K562 (cell line): Measurements from ENCODE around the gene COL11A2. TPM values are rescaled to one million over a fixed set of nuclear protein-coding genes. Genes with fewer than 3 reads are reported as not detected.

Experiments used
- ATAC-seq: fragments of 200-7000 bp; cut with Tn5 transposase; 3 replicates; pipeline ENCODE4 v1.9.1; 2020; ENCODE audit warnings: moderate library complexity
- BruUV-seq: library from RNA; stranded (reverse); fragments of 400-500 nt; replicated peaks from 2 replicates; lab custom pipeline; 2021; lab: Mats Ljungman, UMichigan
- CTCF ChIA-PET: fragments of 300-600 bp; formaldehyde crosslinking; extraction: SDS; loops from one replicate; lab custom pipeline; 2021; ENCODE audit warnings: low intra/inter-chr PET ratio; lab: Yijun Ruan, JAX
- POLR2A ChIA-PET: fragments of 300-600, 350-650 bp; sonication (Branson Sonifier 250); formaldehyde crosslinking; extraction: SDS; loops from one replicate; lab custom pipeline; 2021; ENCODE audit warnings: antibody characterized with exemption, inconsistent platforms; lab: Yijun Ruan, JAX
- DNase-seq, 4 experiments: peaks; one replicate each; pipeline versions ENCODE4 v3.0.0 to v3.0.0-alpha.2; 2011 to 2018; ENCODE audit warnings: low spot score in 3 of 4, mixed read lengths in 3 of 4; ENCODE audit errors: extremely low read depth in 1 of 4
- FAIRE-seq: peaks from 2 replicates; lab custom pipeline; 2011; peaks lifted over from hg19 to GRCh38; lab: Jason Lieb, UNC
- H2AFZ ChIP-seq: 2 replicates; pipeline ENCODE4 v1.6.0; 2011; ENCODE audit warnings: low read depth, low read length, control low read depth, inconsistent platforms
- H3K27ac ChIP-seq: fragments of 200-600 bp; 3 replicates; pipeline ENCODE4 v1.8.0; 2011; ENCODE audit warnings: low read depth, mild to moderate bottlenecking, control low read depth, inconsistent platforms, low read length, moderate library complexity, mixed read lengths; ENCODE audit errors: extremely low read depth
- H3K27me3 ChIP-seq, 2 experiments: fragments of 300-600 bp in 1 of 2; 2 replicates in 1 of 2; 3 replicates in 1 of 2; pipeline versions ENCODE4 v1.6.0 to v1.8.0; 2011; ENCODE audit warnings: inconsistent platforms in 2 of 2, low read length in 2 of 2, mild to moderate bottlenecking in 1 of 2, mixed read lengths in 1 of 2, moderate library complexity in 1 of 2; ENCODE audit not compliant: control insufficient read depth in 2 of 2, insufficient read depth in 2 of 2
- H3K36me3 ChIP-seq: fragments of 300-600 bp; 3 replicates; pipeline ENCODE4 v1.8.0; 2011; ENCODE audit warnings: mild to moderate bottlenecking, low read length, inconsistent platforms; ENCODE audit not compliant: control insufficient read depth, insufficient read depth
- H3K4me1 ChIP-seq, 2 experiments: fragments of 200-600 bp in 1 of 2; replicated peaks in 1 of 2; 2 replicates in 1 of 2; 3 replicates in 1 of 2; pipeline versions ENCODE4 v1.5.1 to v1.8.0; 2011; ENCODE audit warnings: inconsistent platforms in 2 of 2, low read length in 2 of 2, mild to moderate bottlenecking in 1 of 2, mixed read lengths in 1 of 2, moderate library complexity in 1 of 2; ENCODE audit not compliant: control insufficient read depth in 2 of 2, insufficient read depth in 2 of 2
- H3K4me2 ChIP-seq: 2 replicates; pipeline ENCODE4 v1.6.1; 2011; ENCODE audit warnings: low read length, control low read depth, inconsistent platforms, mixed read lengths; ENCODE audit not compliant: insufficient read depth
- H3K4me3 ChIP-seq: fragments of 200-600 bp; sonication (generic), shearing (Covaris generic); 2 replicates; pipeline ENCODE4 v1.5.1; 2016; ENCODE audit warnings: control low read depth, inconsistent platforms
- H3K79me2 ChIP-seq: fragments of 200-600 bp; 3 replicates; pipeline ENCODE4 v1.8.0; 2011; ENCODE audit warnings: low read length, inconsistent platforms; ENCODE audit not compliant: control insufficient read depth, insufficient read depth
- H3K9ac ChIP-seq, 2 experiments: 2 replicates each; pipeline versions ENCODE4 v1.6.0 to v1.6.1; 2011; ENCODE audit warnings: low read depth in 2 of 2, low read length in 2 of 2, control low read depth in 1 of 2, inconsistent platforms in 1 of 2, mild to moderate bottlenecking in 1 of 2, mixed read lengths in 1 of 2; ENCODE audit not compliant: insufficient read depth in 1 of 2
- H3K9me1 ChIP-seq: one replicate; pipeline ENCODE4 v1.6.0; 2011; ENCODE audit warnings: inconsistent platforms, mild to moderate bottlenecking, low read length, moderate library complexity; ENCODE audit not compliant: control insufficient read depth, insufficient read depth
- H3K9me3 ChIP-seq: replicated peaks from 2 replicates; pipeline ENCODE4 v1.5.1; 2011; ENCODE audit warnings: low read depth, low read length, inconsistent platforms; ENCODE audit not compliant: control insufficient read depth, insufficient read depth
- H4K20me1 ChIP-seq: replicated peaks from 2 replicates; pipeline ENCODE4 v1.6.1; 2011; ENCODE audit warnings: low read length, inconsistent platforms, mixed read lengths; ENCODE audit not compliant: control insufficient read depth, insufficient read depth
- CBX5 ChIP-seq: IDR thresholded peaks from 2 replicates; pipeline ENCODE4 v1.6.1; 2014; ENCODE audit warnings: low read depth, borderline replicate concordance
- CHAMP1 ChIP-seq: fragments of 450-650 bp; IDR thresholded peaks from 2 replicates; pipeline ENCODE4 v1.6.1; 2016; ENCODE audit warnings: mild to moderate bottlenecking
- DACH1 ChIP-seq: fragments of 450-650 bp; IDR thresholded peaks from 2 replicates; pipeline ENCODE4 v1.6.1; 2018; ENCODE audit not compliant: partially characterized antibody
- GTF2F1 ChIP-seq: IDR thresholded peaks from 2 replicates; pipeline ENCODE4 v1.6.1; 2011; ENCODE audit warnings: low read depth, low read length, improper control_type of control experiment
- ILK ChIP-seq: fragments of 450-650 bp; IDR thresholded peaks from 2 replicates; pipeline ENCODE4 v1.6.1; 2016; ENCODE audit warnings: missing genetic modification characterization, low read depth, mild to moderate bottlenecking, missing compliant biosample characterization, moderate library complexity, borderline replicate concordance
- RBM14 ChIP-seq: fragments of 200-400 bp; formaldehyde crosslinking; IDR thresholded peaks from 2 replicates; pipeline ENCODE4 v1.6.1; 2018; ENCODE audit warnings: low read depth, mild to moderate bottlenecking, low read length, moderate library complexity, borderline replicate concordance; ENCODE audit not compliant: insufficient read depth
- RCOR1 ChIP-seq, 2 experiments: IDR thresholded peaks; 2 replicates each; pipeline ENCODE4 v1.6.1; 2012; ENCODE audit warnings: low read depth in 2 of 2, low read length in 2 of 2, borderline replicate concordance in 1 of 2, improper control_type of control experiment in 1 of 2
- ZNF609 ChIP-seq: sonication (generic); formaldehyde crosslinking; IDR thresholded peaks from 2 replicates; pipeline ENCODE4 v1.8.1; 2023; ENCODE audit warnings: missing genetic modification reagents, mild to moderate bottlenecking, borderline replicate concordance
- WGBS: fragments of 100-300 bp; shearing (Covaris generic); methylation state at CpG from one replicate; pipeline ENCODE4 v1.1.6; 2016; ENCODE audit warnings: low coverage, mixed read lengths; ENCODE audit not compliant: insufficient coverage; ENCODE audit errors: missing lambda C conversion rate; 5-methylcytosine and 5-hydroxymethylcytosine counted together
- in situ Hi-C: fragments of 300-500 bp; cut with MboI; formaldehyde crosslinking; loops from 4 replicates; pipeline ENCODE4 v1.15.0; 2018; ENCODE audit warnings: inconsistent platforms, mixed read lengths
- intact Hi-C: fragments of 100-400 bp; cut with micrococcal nuclease; formaldehyde crosslinking; loops from 2 replicates; pipeline ENCODE4 v1.14.2; 2022
- polyA plus RNA-seq, 8 experiments: library from polyadenylated mRNA; depleted of rRNA in 4 of 8; stranded (reverse) in 5 of 8; unstranded in 3 of 8; fragments of >200 nt; fragmentation: Nextera tagmentation in 2 of 8; fragmentation: Illumina TruSeq in 1 of 8; extraction: Ambion mirVana in 2 of 8; extraction: Trizol in 1 of 8; gene quantifications; 2 replicates each; pipeline versions ENCODE4 v1.2.1 to v1.2.3, GENCODE V29; 2011 to 2014; ENCODE audit warnings: inconsistent platforms in 1 of 8, missing spikeins in 1 of 8
- total RNA-seq, 7 experiments: library from RNA; depleted of rRNA in 6 of 7; stranded (reverse); fragments of >200 nt in 6 of 7; fragmentation: Illumina TruSeq in 2 of 7; extraction: Trizol in 2 of 7; gene quantifications; 2 replicates each; pipeline versions ENCODE4 v1.2.1 to v1.2.3, GENCODE V29; 2011 to 2021; ENCODE audit warnings: low replicate concordance in 1 of 7
- TF ChIP-seq, protein P1 (sequence below): fragments of 150-350 bp; IDR thresholded peaks from 2 replicates; pipeline ENCODE4 v1.6.1; 2014; ENCODE audit warnings: low read depth, mild to moderate bottlenecking, low read length, borderline replicate concordance

The COL11A2 gene
- total and polyA plus RNA-seq, 9 of the 15 experiments (the other 6 are each of a cell fraction or from before 2014, with no cell fraction given) = 0.04 to 0.35 (median 0.09) TPM; not detected in 1

DNA sequence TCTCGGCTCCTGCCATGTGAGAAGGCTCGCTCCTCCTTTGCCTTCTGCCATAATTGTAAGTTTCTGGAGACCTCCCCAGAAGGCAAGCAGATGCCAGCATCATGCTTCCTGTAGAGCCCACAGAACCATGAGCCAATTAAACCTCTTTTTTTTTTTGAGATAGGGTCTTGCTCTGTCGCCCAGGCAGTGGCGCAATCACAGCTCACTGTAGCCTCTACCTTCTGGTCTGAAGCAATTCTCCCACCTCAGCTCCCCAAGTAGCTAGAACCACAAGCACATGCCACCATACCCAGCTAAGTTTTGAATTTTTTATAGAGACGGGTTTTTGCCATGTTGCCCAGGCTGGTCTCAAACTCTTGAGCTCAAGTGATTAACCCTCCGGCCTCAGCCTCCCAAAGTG is 44.6 kb upstream of the COL11A2 start:
- ATAC-seq (no peak), FAIRE-seq (no peak), DNase-seq (no peak)
- Histone ChIP-seq H3K9me1 (no peaks in the 10 kb centered on the region), H4K20me1 (0 out of 2 replicates have a peak, but pooled peaks cover 3% of the 10 kb centered on the region), H3K27me3 (peaks cover 56 to 73% of the 10 kb centered on the region in 2 experiments), H3K27ac (no peak overlapping the region), H3K4me3 (no peak overlapping the region), H3K79me2 (no peaks in the 10 kb centered on the region), H3K9me3 (no peaks in the 10 kb centered on the region), H2AFZ (no peak overlapping the region), H3K4me1 (no peaks in the 10 kb centered on the region), H3K4me2 (no peak overlapping the region), H3K36me3 (no peaks in the 10 kb centered on the region), H3K9ac (no peak overlapping the region)
- ChIA-PET POLR2A (interaction anchor here (1.8 to 7.1 kb wide), 2 partner anchors 12 to 29 kb away, joined by 4 to 57 read pairs; partner anchors contain the start of gene RING1), CTCF (no interaction called here)
- intact Hi-C loops (no loop called here), in situ Hi-C loops (no loop called here)
- no TSS peak for BruUV-seq
- 13% methylated on average over 6 of the region's 6 CpGs for WGBS
- TF ChIP-seq RBM14 = no peak
- no peak for TF ChIP-seq RCOR1 (IDR thresholded peaks at IDR 0.05; ENCODE audit: borderline replicate concordance in 1 of 2, low read depth in 2 of 2, low read length in 2 of 2)
- TF ChIP-seq DACH1 = no peak
- TF ChIP-seq, protein P1, sequence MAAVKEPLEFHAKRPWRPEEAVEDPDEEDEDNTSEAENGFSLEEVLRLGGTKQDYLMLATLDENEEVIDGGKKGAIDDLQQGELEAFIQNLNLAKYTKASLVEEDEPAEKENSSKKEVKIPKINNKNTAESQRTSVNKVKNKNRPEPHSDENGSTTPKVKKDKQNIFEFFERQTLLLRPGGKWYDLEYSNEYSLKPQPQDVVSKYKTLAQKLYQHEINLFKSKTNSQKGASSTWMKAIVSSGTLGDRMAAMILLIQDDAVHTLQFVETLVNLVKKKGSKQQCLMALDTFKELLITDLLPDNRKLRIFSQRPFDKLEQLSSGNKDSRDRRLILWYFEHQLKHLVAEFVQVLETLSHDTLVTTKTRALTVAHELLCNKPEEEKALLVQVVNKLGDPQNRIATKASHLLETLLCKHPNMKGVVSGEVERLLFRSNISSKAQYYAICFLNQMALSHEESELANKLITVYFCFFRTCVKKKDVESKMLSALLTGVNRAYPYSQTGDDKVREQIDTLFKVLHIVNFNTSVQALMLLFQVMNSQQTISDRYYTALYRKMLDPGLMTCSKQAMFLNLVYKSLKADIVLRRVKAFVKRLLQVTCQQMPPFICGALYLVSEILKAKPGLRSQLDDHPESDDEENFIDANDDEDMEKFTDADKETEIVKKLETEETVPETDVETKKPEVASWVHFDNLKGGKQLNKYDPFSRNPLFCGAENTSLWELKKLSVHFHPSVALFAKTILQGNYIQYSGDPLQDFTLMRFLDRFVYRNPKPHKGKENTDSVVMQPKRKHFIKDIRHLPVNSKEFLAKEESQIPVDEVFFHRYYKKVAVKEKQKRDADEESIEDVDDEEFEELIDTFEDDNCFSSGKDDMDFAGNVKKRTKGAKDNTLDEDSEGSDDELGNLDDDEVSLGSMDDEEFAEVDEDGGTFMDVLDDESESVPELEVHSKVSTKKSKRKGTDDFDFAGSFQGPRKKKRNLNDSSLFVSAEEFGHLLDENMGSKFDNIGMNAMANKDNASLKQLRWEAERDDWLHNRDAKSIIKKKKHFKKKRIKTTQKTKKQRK = no peak
- no peak for TF ChIP-seq CHAMP1
- no peak for TF ChIP-seq CBX5
- TF ChIP-seq ZNF609 (CRISPR knock-in tag) = no peak
- TF ChIP-seq ILK (tag) = no peak
- TF ChIP-seq GTF2F1 = no peak
